Testis (tissue), 2 donors: ENCODE results near the gene SF3B2.

Source experiments
- CTCF ChIP-seq, 3 experiments: fragments of 450-650 bp in 2 of 3; fragments of 200-600 bp in 1 of 3; sonication (generic) in 1 of 3; IDR thresholded peaks; one replicate each; pipeline ENCODE4 v1.5.1; 2016 to 2019; ENCODE audit warnings: antibody characterized with exemption in 3 of 3, mild to moderate bottlenecking in 2 of 3, moderate library complexity in 1 of 3
- POLR2A ChIP-seq: fragments of 450-650 bp; IDR thresholded peaks from one replicate; pipeline ENCODE4 v1.6.1; 2017; ENCODE audit warnings: antibody characterized with exemption, mild to moderate bottlenecking, moderate library complexity

- no peak for TF ChIP-seq POLR2A
- no peak for TF ChIP-seq CTCF (IDR thresholded peaks at IDR 0.05)
Observed at GRCh38 chr11:66115638-66116301, 63.6 kb downstream of the SF3B2 start.
